HepG2 (cell line): ENCODE data around the gene KRTCAP3. TPM values are rescaled to one million over a fixed set of nuclear protein-coding genes. Genes with fewer than 3 reads are reported as not detected.
A peak's percentile ranks its signal among the peaks of the same experiment; 100 is the strongest.

ENCODE experiments used
- ATAC-seq: fragments of 200-7000 bp; cut with Tn5 transposase; 3 replicates; pipeline ENCODE4 v1.9.1; 2020; ENCODE audit warnings: mild to moderate bottlenecking, moderate library complexity
- BruUV-seq: library from RNA; stranded (reverse); fragments of 400-500 nt; replicated peaks from 2 replicates; lab custom pipeline; 2021; lab: Mats Ljungman, UMichigan
- CTCF ChIA-PET: fragments of 300-600 bp; formaldehyde crosslinking; extraction: SDS; loops from one replicate; lab custom pipeline; 2021; ENCODE audit warnings: low total read pairs, inconsistent platforms, low intra/inter-chr PET ratio; lab: Yijun Ruan, JAX
- POLR2A ChIA-PET: fragments of 350-600 bp; sonication (Branson Sonifier 250); formaldehyde crosslinking; loops from one replicate; lab custom pipeline; 2020; ENCODE audit warnings: antibody characterized with exemption, inconsistent platforms; lab: Yijun Ruan, JAX
- DNase-seq: peaks from one replicate; pipeline ENCODE4 v3.0.0-alpha.2; 2015; ENCODE audit warnings: low spot score
- FAIRE-seq: peaks from 3 replicates; lab custom pipeline; 2011; peaks lifted over from hg19 to GRCh38; lab: Jason Lieb, UNC
- H2AFZ ChIP-seq: one replicate; pipeline ENCODE4 v1.6.1; 2011; ENCODE audit warnings: low read length, inconsistent platforms
- H3K27ac ChIP-seq: fragments of 300-600 bp; 3 replicates; pipeline ENCODE4 v1.8.0; 2011; ENCODE audit warnings: mixed run types, mild to moderate bottlenecking, mixed read lengths, low read length, inconsistent platforms; ENCODE audit not compliant: insufficient read depth; ENCODE audit errors: extremely low read length
- H3K27me3 ChIP-seq, 2 experiments: fragments of 200-600 bp in 1 of 2; 2 replicates in 1 of 2; 3 replicates in 1 of 2; pipeline versions ENCODE4 v1.6.0 to v1.8.0; 2011; ENCODE audit warnings: low read length in 2 of 2, mild to moderate bottlenecking in 2 of 2, moderate library complexity in 2 of 2, inconsistent platforms in 1 of 2; ENCODE audit not compliant: insufficient read depth in 2 of 2, control insufficient read depth in 1 of 2
- H3K36me3 ChIP-seq, 2 experiments: fragments of 200-600 bp in 1 of 2; replicated peaks in 1 of 2; 2 replicates in 1 of 2; 3 replicates in 1 of 2; pipeline versions ENCODE4 v1.5.1 to v1.8.0; 2011; ENCODE audit warnings: low read length in 2 of 2, inconsistent platforms in 1 of 2; ENCODE audit not compliant: insufficient read depth in 2 of 2, control insufficient read depth in 1 of 2
- H3K4me1 ChIP-seq: 2 replicates; pipeline ENCODE4 v1.5.1; 2012; ENCODE audit warnings: low read length, inconsistent platforms; ENCODE audit not compliant: insufficient read depth
- H3K4me2 ChIP-seq: 2 replicates; pipeline ENCODE4 v1.6.0; 2011; ENCODE audit warnings: low read depth, low read length, inconsistent platforms
- H3K4me3 ChIP-seq, 3 experiments: fragments of 200-600 bp in 1 of 3; sonication (generic), shearing (Covaris generic) in 1 of 3; replicated peaks in 1 of 3; 2 replicates each; pipeline ENCODE4 v1.5.1; 2011 to 2016; ENCODE audit warnings: low read length in 3 of 3, inconsistent platforms in 2 of 3, low read depth in 2 of 3, mild to moderate bottlenecking in 2 of 3, control low read depth in 1 of 3, mixed read lengths in 1 of 3; ENCODE audit not compliant: insufficient read depth in 1 of 3
- H3K79me2 ChIP-seq: one replicate; pipeline ENCODE4 v1.6.1; 2011; ENCODE audit warnings: low read length, inconsistent platforms; ENCODE audit not compliant: insufficient read depth
- H3K9ac ChIP-seq: 2 replicates; pipeline ENCODE4 v1.6.0; 2011; ENCODE audit warnings: mild to moderate bottlenecking, low read depth, low read length, inconsistent platforms; ENCODE audit not compliant: insufficient read depth
- H3K9me3 ChIP-seq: 2 replicates; pipeline ENCODE4 v1.5.1; 2012; ENCODE audit warnings: mild to moderate bottlenecking, low read length
- H4K20me1 ChIP-seq: 2 replicates; pipeline ENCODE4 v1.6.0; 2011; ENCODE audit warnings: inconsistent platforms, mild to moderate bottlenecking, low read length, moderate library complexity; ENCODE audit not compliant: insufficient read depth
- RFX3 ChIP-seq: IDR thresholded peaks from 2 replicates; pipeline ENCODE4 v1.6.1; 2016; ENCODE audit warnings: missing biosample characterization, missing genetic modification reagents
- WGBS: methylation state at CpG from one replicate; pipeline ENCODE4 v1.1.6; 2017; ENCODE audit warnings: low lambda C conversion rate; 5-methylcytosine and 5-hydroxymethylcytosine counted together
- in situ Hi-C: cut with HindIII; loops from 2 replicates; pipeline ENCODE4 v1.10.0; 2017; ENCODE audit warnings: low pct_unique_long_range_greater_than_20kb; ENCODE audit not compliant: extremely low pct_ligation_motif_present
- intact Hi-C: fragments of 100-400 bp; cut with micrococcal nuclease; formaldehyde crosslinking; loops from one replicate; pipeline ENCODE4 v1.10.0; 2022; ENCODE audit not compliant: unreplicated experiment
- polyA plus RNA-seq, 8 experiments: library from polyadenylated mRNA; depleted of rRNA in 3 of 8; stranded (reverse) in 7 of 8; unstranded in 1 of 8; fragments of >200 nt; fragmentation: Illumina TruSeq in 4 of 8; extraction: Trizol in 4 of 8; gene quantifications; 2 replicates each; pipeline versions ENCODE4 v1.2.1 to v1.2.3, GENCODE V29; 2011 to 2016; ENCODE audit warnings: low read depth in 4 of 8, missing spikeins in 1 of 8, mixed read lengths in 1 of 8; ENCODE audit not compliant: insufficient read depth in 1 of 8
- total RNA-seq, 5 experiments: library from RNA; depleted of rRNA; stranded (reverse); fragments of >200 nt; fragmentation: Illumina TruSeq; extraction: Trizol; gene quantifications; 2 replicates each; pipeline ENCODE4 v1.2.3, GENCODE V29; 2016; ENCODE audit warnings: low read depth in 1 of 5
- TF ChIP-seq, protein P1 (sequence below): sonication (generic); formaldehyde crosslinking; IDR thresholded peaks from 2 replicates; pipeline ENCODE4 v1.4.0; 2020; ENCODE audit warnings: missing genetic modification reagents
- TF ChIP-seq, protein P2 (sequence below): sonication (generic); formaldehyde crosslinking; IDR thresholded peaks from 2 replicates; pipeline ENCODE4 v1.4.0; 2020; ENCODE audit warnings: missing genetic modification reagents
- TF ChIP-seq, protein P3 (sequence below): sonication (generic); formaldehyde crosslinking; IDR thresholded peaks from 2 replicates; pipeline ENCODE4 v1.5.0; 2020; ENCODE audit warnings: mild to moderate bottlenecking, low read depth, missing genetic modification reagents, borderline replicate concordance

The KRTCAP3 gene
- total and polyA plus RNA-seq, 2 of the 13 experiments (the other 11 are each of a cell fraction or from before 2014, with no cell fraction given), result 2.1 to 4.5 TPM

DNA sequence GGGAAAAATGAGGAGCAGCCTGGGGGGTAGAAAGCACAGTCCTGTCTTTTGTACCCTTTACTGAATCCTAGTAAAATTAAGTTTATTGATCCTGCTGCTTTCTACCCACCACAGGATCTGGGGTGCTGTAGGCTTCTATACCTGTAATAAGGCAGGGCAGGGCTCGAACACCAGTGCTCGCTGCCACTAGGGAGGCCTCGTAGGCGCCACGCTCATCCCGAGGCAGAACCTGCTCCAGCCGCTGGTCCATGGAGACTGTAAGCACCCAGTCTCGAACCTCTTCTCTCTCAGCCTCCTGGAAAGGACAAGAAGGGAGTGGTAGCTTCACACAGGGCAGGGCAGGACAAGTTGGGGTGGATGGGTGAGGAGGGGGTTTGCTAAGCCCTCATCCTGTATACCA is 3.0 kb downstream of the KRTCAP3 start:
- Histone ChIP-seq H3K27ac (no peak overlapping the region), H3K4me3 (no peak overlapping the region), H4K20me1 (no peaks in the 10 kb centered on the region), H3K36me3 (peaks cover 13 to 48% of the 10 kb centered on the region in 2 experiments), H2AFZ (no peak overlapping the region), H3K27me3 (no peaks in the 10 kb centered on the region), H3K79me2 (no peaks in the 10 kb centered on the region), H3K4me2 (no peak overlapping the region), H3K4me1 (no peaks in the 10 kb centered on the region), H3K9me3 (no peaks in the 10 kb centered on the region), H3K9ac (no peak overlapping the region)
- TF ChIP-seq, protein P1, sequence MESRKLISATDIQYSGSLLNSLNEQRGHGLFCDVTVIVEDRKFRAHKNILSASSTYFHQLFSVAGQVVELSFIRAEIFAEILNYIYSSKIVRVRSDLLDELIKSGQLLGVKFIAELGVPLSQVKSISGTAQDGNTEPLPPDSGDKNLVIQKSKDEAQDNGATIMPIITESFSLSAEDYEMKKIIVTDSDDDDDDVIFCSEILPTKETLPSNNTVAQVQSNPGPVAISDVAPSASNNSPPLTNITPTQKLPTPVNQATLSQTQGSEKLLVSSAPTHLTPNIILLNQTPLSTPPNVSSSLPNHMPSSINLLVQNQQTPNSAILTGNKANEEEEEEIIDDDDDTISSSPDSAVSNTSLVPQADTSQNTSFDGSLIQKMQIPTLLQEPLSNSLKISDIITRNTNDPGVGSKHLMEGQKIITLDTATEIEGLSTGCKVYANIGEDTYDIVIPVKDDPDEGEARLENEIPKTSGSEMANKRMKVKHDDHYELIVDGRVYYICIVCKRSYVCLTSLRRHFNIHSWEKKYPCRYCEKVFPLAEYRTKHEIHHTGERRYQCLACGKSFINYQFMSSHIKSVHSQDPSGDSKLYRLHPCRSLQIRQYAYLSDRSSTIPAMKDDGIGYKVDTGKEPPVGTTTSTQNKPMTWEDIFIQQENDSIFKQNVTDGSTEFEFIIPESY (CRISPR knock-in tag), result peak; percentile 56; the same call in 1 of the 2 replicates
- no peak for TF ChIP-seq RFX3
- 93% methylated on average over 8 of the region's 8 CpGs for WGBS
- no peak for DNase-seq
- no TSS peak for BruUV-seq
- intact Hi-C loops (no loop called here), in situ Hi-C loops (no loop called here)
- FAIRE-seq, result no peak
- ChIA-PET CTCF (no interaction called here), POLR2A (interaction anchor here (1.0 to 1.4 kb wide), 2 partner anchors 15 to 34 kb away, joined by 3 to 4 read pairs; no protein-coding TSS in a partner anchor)
- no peak for ATAC-seq

DNA sequence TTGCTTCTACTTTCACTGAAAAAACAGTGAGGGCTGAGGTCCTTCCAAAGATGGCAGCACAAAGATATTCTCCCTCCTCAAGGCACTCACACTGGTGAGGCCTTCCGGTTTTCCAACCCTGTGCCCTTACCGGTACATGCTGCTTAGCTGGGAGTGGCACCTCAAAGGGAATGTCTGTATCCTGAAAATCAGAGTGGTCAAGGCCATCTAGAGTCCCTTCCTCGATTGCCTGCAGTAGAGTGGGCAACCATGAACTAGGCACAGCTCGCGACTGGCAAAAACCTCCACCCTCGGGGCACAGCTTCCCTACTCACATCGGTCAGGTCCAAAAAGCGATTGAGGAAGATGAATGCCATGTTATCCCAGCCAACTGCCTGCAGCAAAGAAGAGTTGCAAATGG is 3.4 kb downstream of the KRTCAP3 start:
- no peak overlapping the region for H3K4me3 ChIP-seq
- intact Hi-C loops (no loop called here), in situ Hi-C loops (no loop called here)
- no peak for DNase-seq
- no peaks in the 10 kb centered on the region for H3K79me2 ChIP-seq
- TF ChIP-seq, protein P2, sequence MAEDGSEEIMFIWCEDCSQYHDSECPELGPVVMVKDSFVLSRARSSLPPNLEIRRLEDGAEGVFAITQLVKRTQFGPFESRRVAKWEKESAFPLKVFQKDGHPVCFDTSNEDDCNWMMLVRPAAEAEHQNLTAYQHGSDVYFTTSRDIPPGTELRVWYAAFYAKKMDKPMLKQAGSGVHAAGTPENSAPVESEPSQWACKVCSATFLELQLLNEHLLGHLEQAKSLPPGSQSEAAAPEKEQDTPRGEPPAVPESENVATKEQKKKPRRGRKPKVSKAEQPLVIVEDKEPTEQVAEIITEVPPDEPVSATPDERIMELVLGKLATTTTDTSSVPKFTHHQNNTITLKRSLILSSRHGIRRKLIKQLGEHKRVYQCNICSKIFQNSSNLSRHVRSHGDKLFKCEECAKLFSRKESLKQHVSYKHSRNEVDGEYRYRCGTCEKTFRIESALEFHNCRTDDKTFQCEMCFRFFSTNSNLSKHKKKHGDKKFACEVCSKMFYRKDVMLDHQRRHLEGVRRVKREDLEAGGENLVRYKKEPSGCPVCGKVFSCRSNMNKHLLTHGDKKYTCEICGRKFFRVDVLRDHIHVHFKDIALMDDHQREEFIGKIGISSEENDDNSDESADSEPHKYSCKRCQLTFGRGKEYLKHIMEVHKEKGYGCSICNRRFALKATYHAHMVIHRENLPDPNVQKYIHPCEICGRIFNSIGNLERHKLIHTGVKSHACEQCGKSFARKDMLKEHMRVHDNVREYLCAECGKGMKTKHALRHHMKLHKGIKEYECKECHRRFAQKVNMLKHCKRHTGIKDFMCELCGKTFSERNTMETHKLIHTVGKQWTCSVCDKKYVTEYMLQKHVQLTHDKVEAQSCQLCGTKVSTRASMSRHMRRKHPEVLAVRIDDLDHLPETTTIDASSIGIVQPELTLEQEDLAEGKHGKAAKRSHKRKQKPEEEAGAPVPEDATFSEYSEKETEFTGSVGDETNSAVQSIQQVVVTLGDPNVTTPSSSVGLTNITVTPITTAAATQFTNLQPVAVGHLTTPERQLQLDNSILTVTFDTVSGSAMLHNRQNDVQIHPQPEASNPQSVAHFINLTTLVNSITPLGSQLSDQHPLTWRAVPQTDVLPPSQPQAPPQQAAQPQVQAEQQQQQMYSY, result 0 out of 2 replicates have a peak, but pooled peaks have one; percentile 1
- TF ChIP-seq, protein P3, sequence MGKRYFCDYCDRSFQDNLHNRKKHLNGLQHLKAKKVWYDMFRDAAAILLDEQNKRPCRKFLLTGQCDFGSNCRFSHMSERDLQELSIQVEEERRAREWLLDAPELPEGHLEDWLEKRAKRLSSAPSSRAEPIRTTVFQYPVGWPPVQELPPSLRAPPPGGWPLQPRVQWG (CRISPR knock-in tag), result no peak
- BruUV-seq, result no TSS peak
- H3K27ac ChIP-seq, result no peak overlapping the region
- H3K4me1 ChIP-seq, result no peaks in the 10 kb centered on the region
- no peak overlapping the region for H3K9ac ChIP-seq
- no peak for FAIRE-seq
- no peaks in the 10 kb centered on the region for H3K27me3 ChIP-seq
- ChIA-PET CTCF (no interaction called here), POLR2A (interaction anchor here (0.7 to 1.4 kb wide), 4 partner anchors 16 to 36 kb away, joined by 3 to 4 read pairs (median 4); partner anchors contain the start of genes NRBP1 and PPM1G)
- H4K20me1 ChIP-seq, result no peaks in the 10 kb centered on the region
- peaks cover 9 to 44% of the 10 kb centered on the region in 2 experiments for H3K36me3 ChIP-seq
- H2AFZ ChIP-seq, result no peak overlapping the region
- WGBS, result 90% methylated on average over 8 of the region's 8 CpGs
- no peaks in the 10 kb centered on the region for H3K9me3 ChIP-seq
- no peak overlapping the region for H3K4me2 ChIP-seq
- no peak for ATAC-seq
